H4 (cell line): ENCODE measurements around the gene PRR14. TPM values are rescaled to one million over a fixed set of nuclear protein-coding genes. Genes with fewer than 3 reads are reported as not detected.
A peak's percentile ranks its signal among the peaks of the same experiment; 100 is the strongest.
"Not testable (repeated sequence)": the region's sequence is repeated elsewhere in the genome, so short reads cannot be mapped to it uniquely, and the experiment has no call there.

Experiments used
- DNase-seq: peaks from one replicate; pipeline ENCODE4 v3.0.0-alpha.2; 2015; ENCODE audit warnings: low spot score
- total RNA-seq: library from RNA; depleted of rRNA; stranded (reverse); fragments of >200 nt; shearing (Covaris generic); gene quantifications from 2 replicates; pipeline ENCODE4 v1.2.3, GENCODE V29; 2014; rRNA removed

The PRR14 gene
- total RNA-seq, 1 experiment from 2014 or later = 5.2 TPM

- DNase-seq = no peak
Measured at GRCh38 chr16:30692396-30693064, 41.8 kb downstream of the PRR14 start.

GRCh38 chr16:30694926-30695693 is 44.4 kb downstream of the PRR14 start:
- no peak for DNase-seq

- not testable (repeated sequence) for DNase-seq
Measured at GRCh38 chr16:30696646-30697045, 45.9 kb downstream of the PRR14 start.

- DNase-seq = peak; percentile 97
Measured at GRCh38 chr16:30697264-30698138, 46.7 kb downstream of the PRR14 start.

GRCh38 chr16:30698139-30698815 is 47.5 kb downstream of the PRR14 start:
- DNase-seq = peak; percentile 84

- DNase-seq = peak; percentile 58
Measured at GRCh38 chr16:30698816-30699614, 48.3 kb downstream of the PRR14 start, which contains the start of gene SRCAP. Gene SRCAP, plus strand, starts transcription at chr16:30699171. Its CDS starts 1,654 bp downstream, at chr16:30700825.

- DNase-seq = no peak
Measured at GRCh38 chr16:30699615-30700099, 48.9 kb downstream of the PRR14 start.

GRCh38 chr16:30700491-30700890 is 49.7 kb downstream of the PRR14 start:
- no peak for DNase-seq

- no peak for DNase-seq
Measured at GRCh38 chr16:30700971-30701370, 50.2 kb downstream of the PRR14 start.

GRCh38 chr16:30703071-30703470 is 52.3 kb downstream of the PRR14 start:
- not testable (repeated sequence) for DNase-seq

- DNase-seq = no peak
Measured at GRCh38 chr16:30703971-30704370, 53.2 kb downstream of the PRR14 start.

Other genes starting within 250 kb of the PRR14 start
- 12.0 and 24.3 TPM in 2 replicates for gene ZNF771, start 243.4 kb upstream of the PRR14 start, total RNA-seq
- 11.0 and 28.9 TPM in 2 replicates for gene DCTPP1, start 220.9 kb upstream of the PRR14 start, total RNA-seq
- gene SEPHS2, start 205.1 kb upstream of the PRR14 start, total RNA-seq = 7.3 and 8.9 TPM in 2 replicates
- not detected in 2 replicates for gene ITGAL, start 178.2 kb upstream of the PRR14 start, total RNA-seq
- gene ZNF768, start 124.4 kb upstream of the PRR14 start, total RNA-seq = 22.7 and 29.2 TPM in 2 replicates
- 1.5 and 2.6 TPM in 2 replicates for gene ZNF747, start 116.1 kb upstream of the PRR14 start, total RNA-seq
- 3.2 and 5.2 TPM in 2 replicates for gene ZNF764, start 92.6 kb upstream of the PRR14 start, total RNA-seq
- gene ZNF688, start 79.2 kb upstream of the PRR14 start, total RNA-seq = 3.1 and 6.0 TPM in 2 replicates
- 1.3 and 3.1 TPM in 2 replicates for gene ZNF785, start 65.3 kb upstream of the PRR14 start, total RNA-seq
- 9.6 TPM in 2 replicates for gene ZNF689, start 40.6 kb upstream of the PRR14 start, total RNA-seq
- gene FBRS, start 7.5 kb downstream of the PRR14 start, total RNA-seq = 5.0 and 5.9 TPM in 2 replicates
- gene SRCAP, start 48.2 kb downstream of the PRR14 start, total RNA-seq = 5.0 and 6.2 TPM in 2 replicates
- 30.8 and 42.5 TPM in 2 replicates for gene PHKG2, start 97.5 kb downstream of the PRR14 start, total RNA-seq
- gene CFAP119, start 111.1 kb downstream of the PRR14 start, total RNA-seq = 1.9 and 11.0 TPM in 2 replicates
- 57.9 and 79.2 TPM in 2 replicates for gene RNF40, start 111.4 kb downstream of the PRR14 start, total RNA-seq
- 10.7 and 13.9 TPM in 2 replicates for gene ZNF629, start 136.2 kb downstream of the PRR14 start, total RNA-seq
- 22.7 and 25.9 TPM in 2 replicates for gene BCL7C, start 243.1 kb downstream of the PRR14 start, total RNA-seq
- gene CTF1, start 245.7 kb downstream of the PRR14 start, total RNA-seq = not detected in 2 replicates